Measurements from ENCODE around the gene NOS1.

DNA sequence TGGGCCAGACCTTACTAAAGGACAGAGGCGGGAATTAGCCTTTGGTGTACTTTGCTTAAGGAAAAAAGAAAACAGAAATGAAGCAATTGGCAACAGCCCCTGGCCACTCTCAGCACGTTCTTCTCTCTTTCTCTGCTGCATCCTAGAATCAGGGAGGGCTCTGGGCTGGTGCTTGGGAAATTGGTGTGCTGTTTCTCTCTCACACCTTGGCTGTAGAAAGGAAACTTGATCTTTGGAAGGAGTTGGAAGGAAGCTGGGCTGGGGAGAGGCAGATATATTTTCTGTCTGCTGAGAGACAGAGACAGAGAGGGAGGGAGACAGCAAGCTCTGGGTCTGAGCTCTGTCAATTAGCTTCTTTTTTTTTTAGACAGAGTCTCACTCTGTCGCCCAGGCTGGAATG is 27.4 kb downstream of the NOS1 start:
- TF ChIP-seq, protein P1, sequence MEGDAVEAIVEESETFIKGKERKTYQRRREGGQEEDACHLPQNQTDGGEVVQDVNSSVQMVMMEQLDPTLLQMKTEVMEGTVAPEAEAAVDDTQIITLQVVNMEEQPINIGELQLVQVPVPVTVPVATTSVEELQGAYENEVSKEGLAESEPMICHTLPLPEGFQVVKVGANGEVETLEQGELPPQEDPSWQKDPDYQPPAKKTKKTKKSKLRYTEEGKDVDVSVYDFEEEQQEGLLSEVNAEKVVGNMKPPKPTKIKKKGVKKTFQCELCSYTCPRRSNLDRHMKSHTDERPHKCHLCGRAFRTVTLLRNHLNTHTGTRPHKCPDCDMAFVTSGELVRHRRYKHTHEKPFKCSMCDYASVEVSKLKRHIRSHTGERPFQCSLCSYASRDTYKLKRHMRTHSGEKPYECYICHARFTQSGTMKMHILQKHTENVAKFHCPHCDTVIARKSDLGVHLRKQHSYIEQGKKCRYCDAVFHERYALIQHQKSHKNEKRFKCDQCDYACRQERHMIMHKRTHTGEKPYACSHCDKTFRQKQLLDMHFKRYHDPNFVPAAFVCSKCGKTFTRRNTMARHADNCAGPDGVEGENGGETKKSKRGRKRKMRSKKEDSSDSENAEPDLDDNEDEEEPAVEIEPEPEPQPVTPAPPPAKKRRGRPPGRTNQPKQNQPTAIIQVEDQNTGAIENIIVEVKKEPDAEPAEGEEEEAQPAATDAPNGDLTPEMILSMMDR (IDR thresholded peaks at IDR 0.05; ENCODE audit: extremely low read depth in 1 of 2, insufficient read depth in 1 of 2, low read depth in 1 of 2, low read length in 2 of 2): no peak
- TF ChIP-seq JUN (IDR thresholded peaks at IDR 0.05; ENCODE audit: borderline replicate concordance, insufficient read depth, insufficient read length, low read depth): no peak
- TF ChIP-seq POLR2AphosphoS5 (IDR thresholded peaks at IDR 0.05; ENCODE audit: insufficient read depth, low read depth, low read length): no peak
- TF ChIP-seq POLR2A (IDR thresholded peaks at IDR 0.05; ENCODE audit: low read depth, low read length): no peak
- no peak for TF ChIP-seq GATA2 (IDR thresholded peaks at IDR 0.05; ENCODE audit: insufficient read depth, insufficient read length, low read depth, low read length)
- TF ChIP-seq EZH2 (IDR thresholded peaks at IDR 0.05; ENCODE audit: borderline replicate concordance, low read depth, low read length, severe bottlenecking): no peak
- no peak for TF ChIP-seq MYC (IDR thresholded peaks at IDR 0.05; ENCODE audit: low read depth, low read length)
- TF ChIP-seq FOS (IDR thresholded peaks at IDR 0.05; ENCODE audit: borderline replicate concordance, insufficient read depth, low read length): no peak

Measured in endothelial cell of umbilical vein (primary cell).